HCT116 (cell line): Measurements from ENCODE around the gene NPB. TPM values are rescaled to one million over a fixed set of nuclear protein-coding genes. Genes with fewer than 3 reads are reported as not detected.

ENCODE experiments used
- ATAC-seq: fragments of 200-7000 bp; cut with Tn5 transposase; 2 replicates; pipeline ENCODE4 v1.9.1; 2020; ENCODE audit warnings: mild to moderate bottlenecking, moderate library complexity
- BruUV-seq: library from RNA; stranded (reverse); fragments of 400-500 nt; replicated peaks from 2 replicates; lab custom pipeline; 2021; lab: Mats Ljungman, UMichigan
- CTCF ChIA-PET: fragments of 300-600 bp; sonication (Branson Sonifier 250); formaldehyde crosslinking; loops from one replicate; lab custom pipeline; 2021; ENCODE audit warnings: antibody characterized with exemption; lab: Charles Lee
- POLR2A ChIA-PET: fragments of 300-600, 350-600 bp; sonication (Branson Sonifier 250); formaldehyde crosslinking; loops from one replicate; lab custom pipeline; 2021; ENCODE audit warnings: antibody characterized with exemption; lab: Charles Lee
- RAD21 ChIA-PET, 2 experiments: fragments of 300-600 bp; sonication (Branson Sonifier 250); formaldehyde crosslinking; loops; one replicate each; lab custom pipeline; 2023; ENCODE audit warnings: low total read pairs in 2 of 2; ENCODE audit not compliant: uncharacterized antibody in 2 of 2, unreplicated experiment in 2 of 2, low non-redundant PET in 1 of 2; lab: Charles Lee
- DNase-seq: peaks from one replicate; pipeline ENCODE4 v3.0.0-alpha.2; 2010; ENCODE audit warnings: low read depth, low spot score
- H2AFZ ChIP-seq: fragments of 200-600 bp; shearing (Covaris generic), sonication (generic); 2 replicates; pipeline ENCODE4 v1.6.1; 2017; ENCODE audit warnings: low read depth, mixed run types, mixed read lengths, antibody characterized with exemption, low read length; ENCODE audit not compliant: poor library complexity, severe bottlenecking
- H3K27ac ChIP-seq: 2 replicates; pipeline ENCODE4 v1.5.1; 2012; ENCODE audit warnings: low read depth, low read length
- H3K27me3 ChIP-seq: fragments of 200-600 bp; sonication (generic); 2 replicates; pipeline ENCODE4 v1.6.1; 2016; ENCODE audit warnings: mixed run types, low read length, mixed read lengths; ENCODE audit not compliant: insufficient read depth
- H3K36me3 ChIP-seq, 2 experiments: fragments of 200-500 bp in 1 of 2; fragments of 200-600 bp in 1 of 2; sonication (Bioruptor generic) in 1 of 2; sonication (generic) in 1 of 2; 2 replicates each; pipeline versions ENCODE4 v1.5.1 to v1.6.1; 2014 to 2016; ENCODE audit warnings: low read length in 2 of 2, inconsistent platforms in 1 of 2, mixed read lengths in 1 of 2, mixed run types in 1 of 2; ENCODE audit not compliant: insufficient read depth in 2 of 2, control insufficient read depth in 1 of 2
- H3K4me1 ChIP-seq, 2 experiments: fragments of 200-600 bp in 1 of 2; sonication (generic) in 1 of 2; 2 replicates each; pipeline versions ENCODE4 v1.5.1 to v1.6.1; 2012 to 2017; ENCODE audit warnings: low read length in 2 of 2, inconsistent platforms in 1 of 2, mild to moderate bottlenecking in 1 of 2, mixed read lengths in 1 of 2, mixed run types in 1 of 2, moderate library complexity in 1 of 2; ENCODE audit not compliant: insufficient read depth in 2 of 2, control insufficient read depth in 1 of 2
- H3K4me2 ChIP-seq: fragments of 200-600 bp; sonication (generic); 2 replicates; pipeline ENCODE4 v1.6.1; 2017; ENCODE audit warnings: mixed run types, low read length, mixed read lengths
- H3K4me3 ChIP-seq, 2 experiments: fragments of 200-600 bp in 1 of 2; sonication (generic) in 1 of 2; replicated peaks in 1 of 2; 2 replicates each; pipeline ENCODE4 v1.5.1; 2011 to 2016; ENCODE audit warnings: low read length in 2 of 2, control low read depth in 1 of 2, low read depth in 1 of 2, mild to moderate bottlenecking in 1 of 2, mixed read lengths in 1 of 2, mixed run types in 1 of 2
- H3K79me2 ChIP-seq: fragments of 200-600 bp; sonication (generic); 2 replicates; pipeline ENCODE4 v1.6.1; 2017; ENCODE audit warnings: mild to moderate bottlenecking, mixed run types, low read length, moderate library complexity, mixed read lengths; ENCODE audit not compliant: insufficient read depth
- H3K9ac ChIP-seq: fragments of 200-600 bp; sonication (generic); 2 replicates; pipeline ENCODE4 v1.6.1; 2016; ENCODE audit warnings: low read length, mixed read lengths
- H3K9me2 ChIP-seq: fragments of 200-600 bp; sonication (generic), shearing (Covaris generic); 2 replicates; pipeline ENCODE4 v1.6.1; 2017; ENCODE audit warnings: mixed run types, mild to moderate bottlenecking, moderate library complexity; ENCODE audit not compliant: insufficient read depth
- H3K9me3 ChIP-seq, 2 experiments: fragments of 200-500 bp in 1 of 2; fragments of 200-600 bp in 1 of 2; sonication (Bioruptor generic) in 1 of 2; sonication (generic) in 1 of 2; 2 replicates each; pipeline ENCODE4 v1.6.1; 2014 to 2017; ENCODE audit warnings: low read length in 2 of 2, mixed read lengths in 2 of 2, inconsistent platforms in 1 of 2, low read depth in 1 of 2, mild to moderate bottlenecking in 1 of 2, mixed run types in 1 of 2, moderate library complexity in 1 of 2; ENCODE audit not compliant: control insufficient read depth in 1 of 2, insufficient read depth in 1 of 2
- H4K20me1 ChIP-seq: fragments of 200-600 bp; sonication (generic), shearing (Covaris generic); 2 replicates; pipeline ENCODE4 v1.6.1; 2017; ENCODE audit warnings: mixed run types, mild to moderate bottlenecking, moderate library complexity; ENCODE audit not compliant: insufficient read depth
- ATF3 ChIP-seq: IDR thresholded peaks from 2 replicates; pipeline ENCODE4 v1.6.1; 2012
- EGR1 ChIP-seq: IDR thresholded peaks from 2 replicates; pipeline ENCODE4 v1.6.1; 2012; ENCODE audit warnings: low read depth
- EZH2phosphoT487 ChIP-seq: fragments of 200-600 bp; IDR thresholded peaks from 2 replicates; pipeline ENCODE4 v1.6.1; 2018; ENCODE audit warnings: antibody characterized with exemption, borderline replicate concordance
- MAX ChIP-seq: IDR thresholded peaks from 2 replicates; pipeline ENCODE4 v1.6.1; 2012
- POLR2A ChIP-seq: IDR thresholded peaks from 2 replicates; pipeline ENCODE4 v1.7.0; 2011; ENCODE audit warnings: borderline replicate concordance; ENCODE audit not compliant: insufficient read depth, insufficient read length; ENCODE audit errors: extremely low read depth
- POLR2AphosphoS5 ChIP-seq: IDR thresholded peaks from 2 replicates; pipeline ENCODE4 v1.6.1; 2011; ENCODE audit warnings: mild to moderate bottlenecking, low read depth, low read length, moderate library complexity
- RAD21 ChIP-seq: IDR thresholded peaks from 2 replicates; pipeline ENCODE4 v1.6.1; 2012; ENCODE audit warnings: low read depth, mild to moderate bottlenecking
- REST ChIP-seq: IDR thresholded peaks from 2 replicates; pipeline ENCODE4 v1.6.1; 2012; ENCODE audit warnings: low read depth
- SIN3A ChIP-seq: IDR thresholded peaks from 2 replicates; pipeline ENCODE4 v1.6.1; 2012; ENCODE audit warnings: low read depth
- ZFX ChIP-seq: fragments of 450-650 bp; IDR thresholded peaks from 2 replicates; pipeline ENCODE4 v1.6.1; 2017
- ZNF274 ChIP-seq: fragments of 200-500 bp; sonication (Bioruptor generic); IDR thresholded peaks from 2 replicates; pipeline ENCODE4 v1.6.1; 2014; ENCODE audit warnings: mild to moderate bottlenecking, low read depth, low read length, inconsistent platforms
- intact Hi-C: fragments of 100-400 bp; cut with micrococcal nuclease; formaldehyde crosslinking; loops from 2 replicates; pipeline ENCODE4 v1.10.0; 2022
- total RNA-seq: library from RNA; stranded (reverse); gene quantifications from one replicate; pipeline ENCODE4 v1.2.1, GENCODE V29; 2021; ENCODE audit not compliant: unreplicated experiment

NPB gene
- total RNA-seq, 1 experiment from 2014 or later = 1.2 TPM

GRCh38 chr17:81858967-81859905, 42.8 kb upstream of the NPB start:
- TF ChIP-seq POLR2AphosphoS5 (peak; percentile 19; the same call in 1 of the 2 replicates), EGR1 (no peak)
- H3K36me3 ChIP-seq = peaks cover 35 to 60% of the 10 kb centered on the region in 2 experiments
- no peaks in the 10 kb centered on the region for H3K9me2 ChIP-seq
- CTCF ChIA-PET = interaction anchor here (0.7 kb wide), 1 partner anchor 37 kb away, joined by 3 read pairs; no protein-coding TSS in a partner anchor
- no peaks in the 10 kb centered on the region for H3K27me3 ChIP-seq
- intact Hi-C loops = no loop called here
- POLR2A ChIA-PET = interaction anchor here (0.9 to 1.2 kb wide), 2 partner anchors 26 to 156 kb away, joined by 3 read pairs; partner anchors contain the start of genes MCRIP1 and MRPL12
- no peaks in the 10 kb centered on the region for H3K9me3 ChIP-seq
- peaks cover 18 to 46% of the 10 kb centered on the region in 2 experiments for H3K4me1 ChIP-seq
- RAD21 ChIA-PET = interaction anchor here in 1 of 2 experiments (0.6 kb wide), 1 partner anchor 68 kb away, joined by 3 read pairs; the partner anchor contains the start of gene MAFG
- peak overlapping the region; percentile 81 to 92 for H3K4me3 ChIP-seq
- TSS peak; percentile 71 for BruUV-seq
- peaks cover 7% of the 10 kb centered on the region; the same call in 1 of the 2 replicates for H4K20me1 ChIP-seq
- ATAC-seq (no peak), DNase-seq (no peak)
- H3K4me2 ChIP-seq = peak overlapping the region; percentile 95
- H3K27ac ChIP-seq = peak overlapping the region; percentile 94
- H2AFZ ChIP-seq = no peak overlapping the region
- H3K9ac ChIP-seq = peak overlapping the region; percentile 94
- H3K79me2 ChIP-seq = peaks cover 93% of the 10 kb centered on the region

- Histone ChIP-seq H3K27ac (peak within 1 kb of the TSS; percentile 94), H3K36me3 (peaks cover 28 to 53% of the 10 kb centered on the region in 2 experiments), H3K79me2 (peaks cover 93% of the 10 kb centered on the region), H3K9me3 (no peaks in the 10 kb centered on the region), H2AFZ (no peak within 1 kb of the TSS), H3K4me3 (peak within 1 kb of the TSS; percentile 95 to 97), H3K9ac (peak within 1 kb of the TSS; percentile 99), H3K9me2 (no peaks in the 10 kb centered on the region), H3K27me3 (no peaks in the 10 kb centered on the region), H3K4me2 (peak within 1 kb of the TSS; percentile 95), H3K4me1 (peaks cover 20 to 51% of the 10 kb centered on the region in 2 experiments), H4K20me1 (peaks cover 10% of the 10 kb centered on the region; the same call in 1 of the 2 replicates)
- no TSS peak for BruUV-seq
- intact Hi-C loops = loop anchor here (2.0 kb wide), 1 partner anchor 27 kb away; the partner anchor contains the start of gene MCRIP1
- ATAC-seq (peak; percentile 83), DNase-seq (no peak)
- ChIA-PET CTCF (interaction anchor here (0.7 to 1.0 kb wide), 3 partner anchors 9 to 38 kb away, joined by 3 to 7 read pairs (median 6); no protein-coding TSS in a partner anchor), POLR2A (interaction anchor here (0.7 to 1.2 kb wide), 6 partner anchors 9 to 157 kb away, joined by 3 to 6 read pairs (median 3); partner anchors contain the start of gene MRPL12), RAD21 (interaction anchor here in 1 of 2 experiments (0.6 kb wide), 1 partner anchor 68 kb away, joined by 3 read pairs; the partner anchor contains the start of gene MAFG)
- TF ChIP-seq SIN3A = no peak
- no peak for TF ChIP-seq EZH2phosphoT487
- TF ChIP-seq MAX = no peak
- TF ChIP-seq ZNF274 = no peak
- no peak for TF ChIP-seq RAD21
- TF ChIP-seq POLR2AphosphoS5 = peak; percentile 99
- TF ChIP-seq REST = no peak
- no peak for TF ChIP-seq ATF3
- TF ChIP-seq POLR2A = peak; percentile 89
- peak; percentile 87; the same call in 1 of the 2 replicates for TF ChIP-seq ZFX
These were observed 41.9 kb upstream of the NPB start, which contains the start of gene P4HB for GRCh38 chr17:81859906-81860755. Gene P4HB (minus strand): TSS chr17:81860535. CDS start chr17:81860471, 64 bp downstream.
